Osteocyte (in vitro differentiated cells): Measurements from ENCODE around the gene ATRNL1. TPM values are rescaled to one million over a fixed set of nuclear protein-coding genes. Genes with fewer than 3 reads are reported as not detected.

Experiments used
- DNase-seq: peaks from one replicate; pipeline ENCODE4 v3.0.0; 2021; ENCODE audit warnings: mixed read lengths; ENCODE audit not compliant: unreplicated experiment; ENCODE audit errors: extremely low spot score
- H3K27ac Mint-ChIP-seq: one replicate; pipeline ENCODE4 v1.8.0; 2021; ENCODE audit warnings: mild to moderate bottlenecking, mixed read lengths; ENCODE audit not compliant: unreplicated experiment
- H3K27me3 Mint-ChIP-seq: one replicate; pipeline ENCODE4 v1.8.0; 2021; ENCODE audit warnings: mixed read lengths; ENCODE audit not compliant: unreplicated experiment
- H3K36me3 Mint-ChIP-seq: one replicate; pipeline ENCODE4 v1.8.0; 2021; ENCODE audit warnings: mixed read lengths; ENCODE audit not compliant: unreplicated experiment
- H3K4me1 Mint-ChIP-seq: one replicate; pipeline ENCODE4 v1.8.0; 2021; ENCODE audit warnings: mixed read lengths; ENCODE audit not compliant: unreplicated experiment
- H3K4me3 Mint-ChIP-seq: one replicate; pipeline ENCODE4 v1.8.0; 2021; ENCODE audit warnings: mild to moderate bottlenecking, moderate library complexity, mixed read lengths; ENCODE audit not compliant: unreplicated experiment
- H3K9me3 Mint-ChIP-seq: one replicate; pipeline ENCODE4 v1.8.0; 2021; ENCODE audit warnings: mixed read lengths; ENCODE audit not compliant: unreplicated experiment
- total RNA-seq: library from RNA; stranded (reverse); gene quantifications from 2 replicates; pipeline ENCODE4 v1.2.1, GENCODE V29; 2021
- TF ChIP-seq, protein P1 (sequence below): fragments of 200-600 bp; sonication (generic); IDR thresholded peaks from 2 replicates; pipeline ENCODE4 v1.5.0; 2021; ENCODE audit warnings: antibody characterized with exemption, mild to moderate bottlenecking, moderate library complexity

Gene ATRNL1
- total RNA-seq, 1 donor from 2014 or later: 20.2 TPM

DNA sequence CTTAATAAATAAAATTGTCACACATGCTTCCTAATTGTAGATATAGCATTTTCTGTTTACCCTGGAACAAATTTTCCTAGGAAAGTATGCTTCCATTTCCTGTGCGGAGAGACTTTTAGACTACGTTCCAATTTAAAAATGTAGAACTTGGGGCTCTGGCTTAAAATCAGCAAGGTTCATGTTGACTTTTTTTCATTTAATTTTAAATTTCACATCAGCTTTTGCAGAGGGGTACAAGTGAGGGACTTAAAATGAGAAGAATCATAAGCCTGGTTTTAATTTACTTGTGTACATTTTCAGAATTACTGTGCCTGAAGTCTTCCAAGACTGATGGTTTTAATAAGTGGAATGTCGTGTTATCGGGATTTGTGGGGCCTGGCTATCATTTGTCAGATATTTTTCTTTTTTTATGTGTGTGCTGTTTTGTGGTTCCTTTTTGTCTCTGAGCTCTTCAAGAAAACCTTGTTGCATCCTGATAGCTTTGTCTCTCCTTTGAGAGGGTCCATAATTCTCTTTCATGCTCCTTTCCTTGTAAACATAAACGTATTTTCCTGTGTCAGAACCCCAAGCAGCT lies 8.8 kb upstream of the ATRNL1 start:
- no peak for DNase-seq
- Mint-ChIP-seq H3K27me3 (no peaks in the 10 kb centered on the region), H3K4me1 (peaks cover 15% of the 10 kb centered on the region), H3K36me3 (peaks cover 7% of the 10 kb centered on the region), H3K9me3 (peaks cover 17% of the 10 kb centered on the region), H3K27ac (no peak overlapping the region), H3K4me3 (no peak overlapping the region)
- TF ChIP-seq, protein P1, sequence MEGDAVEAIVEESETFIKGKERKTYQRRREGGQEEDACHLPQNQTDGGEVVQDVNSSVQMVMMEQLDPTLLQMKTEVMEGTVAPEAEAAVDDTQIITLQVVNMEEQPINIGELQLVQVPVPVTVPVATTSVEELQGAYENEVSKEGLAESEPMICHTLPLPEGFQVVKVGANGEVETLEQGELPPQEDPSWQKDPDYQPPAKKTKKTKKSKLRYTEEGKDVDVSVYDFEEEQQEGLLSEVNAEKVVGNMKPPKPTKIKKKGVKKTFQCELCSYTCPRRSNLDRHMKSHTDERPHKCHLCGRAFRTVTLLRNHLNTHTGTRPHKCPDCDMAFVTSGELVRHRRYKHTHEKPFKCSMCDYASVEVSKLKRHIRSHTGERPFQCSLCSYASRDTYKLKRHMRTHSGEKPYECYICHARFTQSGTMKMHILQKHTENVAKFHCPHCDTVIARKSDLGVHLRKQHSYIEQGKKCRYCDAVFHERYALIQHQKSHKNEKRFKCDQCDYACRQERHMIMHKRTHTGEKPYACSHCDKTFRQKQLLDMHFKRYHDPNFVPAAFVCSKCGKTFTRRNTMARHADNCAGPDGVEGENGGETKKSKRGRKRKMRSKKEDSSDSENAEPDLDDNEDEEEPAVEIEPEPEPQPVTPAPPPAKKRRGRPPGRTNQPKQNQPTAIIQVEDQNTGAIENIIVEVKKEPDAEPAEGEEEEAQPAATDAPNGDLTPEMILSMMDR: no peak

DNA sequence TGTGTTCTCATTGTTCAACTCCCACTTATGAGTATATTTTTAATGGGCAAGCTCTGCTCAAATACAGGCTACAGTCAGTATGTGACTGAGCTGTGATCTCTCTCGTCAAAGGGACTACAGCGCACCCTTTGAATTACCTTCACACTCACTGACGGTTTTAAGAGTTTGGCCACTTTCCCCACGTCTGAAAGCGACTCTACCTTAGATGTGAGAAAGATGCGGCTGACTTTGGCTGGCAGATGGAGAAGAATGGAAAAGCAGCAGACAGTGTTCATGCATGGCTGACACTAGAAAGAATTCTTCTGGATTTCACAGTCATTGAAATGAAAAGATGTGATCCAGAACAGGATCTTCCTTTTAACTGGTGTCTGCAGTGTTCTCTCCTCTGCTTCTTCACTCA lies 2.0 kb upstream of the ATRNL1 start:
- Mint-ChIP-seq H3K4me3 (peak overlapping the region; percentile 87), H3K27ac (no peak overlapping the region), H3K4me1 (peaks cover 18% of the 10 kb centered on the region), H3K27me3 (no peaks in the 10 kb centered on the region), H3K36me3 (peaks cover 2% of the 10 kb centered on the region), H3K9me3 (peaks cover 12% of the 10 kb centered on the region)
- no peak for DNase-seq
- TF ChIP-seq, protein P1: no peak

- H3K9me3 Mint-ChIP-seq: peaks cover 3% of the 10 kb centered on the region
- TF ChIP-seq, protein P1: no peak
- DNase-seq: no peak
- H3K27me3 Mint-ChIP-seq: no peaks in the 10 kb centered on the region
- peak overlapping the region; percentile 81 for H3K27ac Mint-ChIP-seq
- peaks cover 18% of the 10 kb centered on the region for H3K4me1 Mint-ChIP-seq
- peaks cover 2% of the 10 kb centered on the region for H3K36me3 Mint-ChIP-seq
- H3K4me3 Mint-ChIP-seq: peak overlapping the region; percentile 87
These were observed 959 bp upstream of the ATRNL1 start for GRCh38 chr10:115092258-115092554.

- H3K9me3 Mint-ChIP-seq: no peaks in the 10 kb centered on the region
- peaks cover 18% of the 10 kb centered on the region for H3K4me1 Mint-ChIP-seq
- TF ChIP-seq, protein P1: no peak
- H3K36me3 Mint-ChIP-seq: peaks cover 2% of the 10 kb centered on the region
- peak overlapping the region; percentile 81 for H3K27ac Mint-ChIP-seq
- peak overlapping the region; percentile 87 for H3K4me3 Mint-ChIP-seq
- H3K27me3 Mint-ChIP-seq: no peaks in the 10 kb centered on the region
- no peak for DNase-seq
These were observed 445 bp upstream of the ATRNL1 start for GRCh38 chr10:115092555-115093285.

DNA sequence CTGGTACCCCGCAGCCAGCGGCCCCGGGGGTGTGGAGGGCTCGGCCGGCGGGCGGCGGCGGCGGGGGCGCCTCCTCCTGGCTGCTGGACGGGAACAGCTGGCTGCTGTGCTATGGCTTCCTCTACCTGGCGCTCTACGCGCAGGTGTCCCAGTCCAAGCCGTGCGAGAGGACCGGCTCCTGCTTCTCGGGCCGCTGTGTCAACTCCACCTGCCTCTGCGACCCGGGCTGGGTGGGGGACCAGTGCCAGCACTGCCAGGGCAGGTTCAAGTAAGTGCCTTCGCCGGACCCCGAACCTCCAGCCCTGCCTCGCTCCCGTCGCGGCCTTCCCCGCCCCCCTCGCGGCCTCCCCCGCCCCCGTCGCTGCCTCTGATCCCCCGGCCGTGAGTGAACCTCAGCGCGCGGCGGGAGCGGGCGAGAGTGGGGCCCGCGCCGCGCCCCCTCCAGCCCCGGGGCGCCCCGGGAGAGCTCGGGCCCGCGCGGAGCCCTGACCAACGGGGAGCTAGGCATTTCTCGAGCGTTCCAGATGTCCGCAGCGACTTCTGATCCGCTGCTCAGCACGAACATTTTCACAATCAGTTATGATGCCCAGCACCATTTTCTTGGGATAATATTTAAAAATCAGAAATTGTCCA lies 727 bp downstream of the ATRNL1 start:
- TF ChIP-seq, protein P1: peak; percentile 64
- Mint-ChIP-seq H3K4me1 (peaks cover 18% of the 10 kb centered on the region), H3K27me3 (no peaks in the 10 kb centered on the region), H3K36me3 (no peaks in the 10 kb centered on the region), H3K4me3 (peak overlapping the region; percentile 81), H3K27ac (peak overlapping the region; percentile 21), H3K9me3 (no peaks in the 10 kb centered on the region)
- peak; percentile 85 for DNase-seq
